HepG2 (cell line): Measurements from ENCODE around the gene SERTAD3. TPM values are rescaled to one million over a fixed set of nuclear protein-coding genes. Genes with fewer than 3 reads are reported as not detected.

Experiments used
- CBX2 ChIP-seq, 2 experiments: fragments of 200-600 bp in 1 of 2; sonication (generic); formaldehyde crosslinking in 1 of 2; IDR thresholded peaks; 2 replicates each; pipeline versions ENCODE4 v1.7.0 to v1.8.1; 2018 to 2022; ENCODE audit warnings: low read depth in 2 of 2, low read length in 1 of 2, mild to moderate bottlenecking in 1 of 2, missing genetic modification reagents in 1 of 2
- ETV5 ChIP-seq: IDR thresholded peaks from 2 replicates; pipeline ENCODE4 v1.6.1; 2018; ENCODE audit warnings: missing biosample characterization, missing genetic modification reagents, inconsistent platforms, borderline replicate concordance
- EZH2 ChIP-seq: conservative IDR thresholded peaks from 2 replicates; pipeline ENCODE4 v1.6.1; 2012; ENCODE audit warnings: mild to moderate bottlenecking, low read depth, low read length, moderate library complexity
- FOXJ3 ChIP-seq: sonication (generic); formaldehyde crosslinking; IDR thresholded peaks from 2 replicates; pipeline ENCODE4 v1.4.0; 2020; ENCODE audit warnings: missing genetic modification reagents, mild to moderate bottlenecking, borderline replicate concordance
- JUNB ChIP-seq: sonication (generic); formaldehyde crosslinking; IDR thresholded peaks from 2 replicates; pipeline ENCODE4 v1.8.0; 2022; ENCODE audit warnings: missing genetic modification reagents, mild to moderate bottlenecking, borderline replicate concordance
- KDM5B ChIP-seq: sonication (generic); formaldehyde crosslinking; IDR thresholded peaks from 2 replicates; pipeline ENCODE4 v1.4.0; 2020; ENCODE audit warnings: missing genetic modification reagents, mild to moderate bottlenecking, borderline replicate concordance
- KDM6A ChIP-seq: IDR thresholded peaks from 2 replicates; pipeline ENCODE4 v1.6.1; 2016; ENCODE audit warnings: low read depth
- KLF12 ChIP-seq: sonication (generic); formaldehyde crosslinking; IDR thresholded peaks from 2 replicates; pipeline ENCODE4 v1.4.0; 2020; ENCODE audit warnings: missing genetic modification reagents, borderline replicate concordance
- MIER3 ChIP-seq: IDR thresholded peaks from 2 replicates; pipeline ENCODE4 v1.6.1; 2016; ENCODE audit warnings: missing compliant biosample characterization, borderline replicate concordance
- SOX6 ChIP-seq, 2 experiments: fragments of 450-650 bp in 1 of 2; sonication (generic) in 1 of 2; formaldehyde crosslinking in 1 of 2; IDR thresholded peaks; 2 replicates each; pipeline versions ENCODE4 v1.4.0 to v1.6.1; 2017 to 2020; ENCODE audit warnings: antibody characterized with exemption in 1 of 2, mild to moderate bottlenecking in 1 of 2, missing genetic modification reagents in 1 of 2
- SP5 ChIP-seq: IDR thresholded peaks from 2 replicates; pipeline ENCODE4 v1.6.1; 2016; ENCODE audit warnings: low read depth, borderline replicate concordance
- TEAD3 ChIP-seq: optimal IDR thresholded peaks from 2 replicates; pipeline ENCODE3; 2016; ENCODE audit warnings: borderline replicate concordance
- ZBTB7A ChIP-seq: sonication (generic); formaldehyde crosslinking; IDR thresholded peaks from 2 replicates; pipeline ENCODE4 v1.8.0; 2022; ENCODE audit warnings: mild to moderate bottlenecking, missing genetic modification reagents
- ZMYM4 ChIP-seq: sonication (generic); formaldehyde crosslinking; IDR thresholded peaks from 2 replicates; pipeline ENCODE4 v1.8.1; 2023; ENCODE audit warnings: mild to moderate bottlenecking, missing genetic modification reagents
- ZNF296 ChIP-seq: sonication (generic); formaldehyde crosslinking; conservative IDR thresholded peaks from 2 replicates; pipeline ENCODE4 v1.5.0; 2020; ENCODE audit warnings: mild to moderate bottlenecking, missing genetic modification reagents
- ZNF484 ChIP-seq: sonication (generic); formaldehyde crosslinking; IDR thresholded peaks from 2 replicates; pipeline ENCODE4 v1.5.1; 2020; ENCODE audit warnings: mild to moderate bottlenecking, low read depth, missing genetic modification reagents, borderline replicate concordance
- ZNF562 ChIP-seq: sonication (generic); formaldehyde crosslinking; IDR thresholded peaks from 2 replicates; pipeline ENCODE4 v1.8.0; 2022; ENCODE audit warnings: missing genetic modification reagents, borderline replicate concordance
- ZNF614 ChIP-seq: IDR thresholded peaks from 2 replicates; pipeline ENCODE4 v1.6.1; 2018; ENCODE audit warnings: missing biosample characterization, missing genetic modification reagents, inconsistent platforms, borderline replicate concordance
- ZNF644 ChIP-seq: IDR thresholded peaks from 2 replicates; pipeline ENCODE4 v1.6.1; 2016; ENCODE audit warnings: low read depth
- ZNF674 ChIP-seq: sonication (generic); formaldehyde crosslinking; IDR thresholded peaks from 2 replicates; pipeline ENCODE4 v1.5.0; 2020; ENCODE audit warnings: low read depth, mild to moderate bottlenecking, missing genetic modification reagents
- ZNF850 ChIP-seq: sonication (generic); formaldehyde crosslinking; conservative IDR thresholded peaks from 2 replicates; pipeline ENCODE4 v1.9.0; 2021; ENCODE audit warnings: mild to moderate bottlenecking, missing genetic modification reagents
- ZNF878 ChIP-seq: sonication (generic); formaldehyde crosslinking; IDR thresholded peaks from 2 replicates; pipeline ENCODE4 v1.8.1; 2023; ENCODE audit warnings: mild to moderate bottlenecking, missing genetic modification reagents, moderate library complexity
- ZNF883 ChIP-seq: sonication (generic); formaldehyde crosslinking; IDR thresholded peaks from 2 replicates; pipeline ENCODE4 v1.5.1; 2020; ENCODE audit warnings: mild to moderate bottlenecking, missing genetic modification reagents; ENCODE audit errors: not compliant biosample characterization
- ZNF891 ChIP-seq: sonication (generic); formaldehyde crosslinking; IDR thresholded peaks from 2 replicates; pipeline ENCODE4 v1.5.0; 2020; ENCODE audit warnings: mild to moderate bottlenecking, missing genetic modification reagents
- polyA plus RNA-seq, 8 experiments: library from polyadenylated mRNA; depleted of rRNA in 3 of 8; stranded (reverse) in 7 of 8; unstranded in 1 of 8; fragments of >200 nt; fragmentation: Illumina TruSeq in 4 of 8; extraction: Trizol in 4 of 8; gene quantifications; 2 replicates each; pipeline versions ENCODE4 v1.2.1 to v1.2.3, GENCODE V29; 2011 to 2016; ENCODE audit warnings: low read depth in 4 of 8, missing spikeins in 1 of 8, mixed read lengths in 1 of 8; ENCODE audit not compliant: insufficient read depth in 1 of 8
- total RNA-seq, 5 experiments: library from RNA; depleted of rRNA; stranded (reverse); fragments of >200 nt; fragmentation: Illumina TruSeq; extraction: Trizol; gene quantifications; 2 replicates each; pipeline ENCODE4 v1.2.3, GENCODE V29; 2016; ENCODE audit warnings: low read depth in 1 of 5
- TF ChIP-seq, protein P1 (sequence below), 2 experiments: sonication (generic) in 1 of 2; formaldehyde crosslinking in 1 of 2; IDR thresholded peaks; 2 replicates each; pipeline versions ENCODE4 v1.6.1 to v1.9.0; 2014 to 2022; ENCODE audit warnings: antibody characterized with exemption in 1 of 2, borderline replicate concordance in 1 of 2, inconsistent platforms in 1 of 2, low read depth in 1 of 2, missing genetic modification reagents in 1 of 2

The SERTAD3 gene
- total and polyA plus RNA-seq, 2 of the 13 experiments (the other 11 are each of a cell fraction or from before 2014, with no cell fraction given), result 9.6 to 16.9 TPM

GRCh38 chr19:40433391-40434216 is 10.5 kb downstream of the SERTAD3 start (continued):
- TF ChIP-seq KDM5B (CRISPR knock-in tag) (no peak), JUNB (CRISPR knock-in tag) (no peak), SOX6 (IDR thresholded peaks at IDR 0.05) (no peak), SOX6 (CRISPR knock-in tag; IDR thresholded peaks at IDR 0.05) (peak; percentile 22), KLF12 (CRISPR knock-in tag) (0 out of 2 replicates have a peak, but pooled peaks have one; percentile 4), ZNF674 (no peak), ETV5 (no peak), KDM6A (CRISPR knock-in tag) (no peak), ZNF878 (CRISPR knock-in tag) (0 out of 2 replicates have a peak, but pooled peaks have one; percentile 9), EZH2 (no peak), ZNF484 (CRISPR knock-in tag) (no peak), ZNF891 (CRISPR knock-in tag) (no peak), CBX2 (IDR thresholded peaks at IDR 0.05; ENCODE audit: low read depth, low read length) (no peak), CBX2 (CRISPR knock-in tag; IDR thresholded peaks at IDR 0.05; ENCODE audit: low read depth) (no peak), ZNF296 (no peak), MIER3 (CRISPR knock-in tag) (no peak), ZMYM4 (CRISPR knock-in tag) (no peak), TEAD3 (peak; percentile 85), ZNF850 (CRISPR knock-in tag) (no peak), ZNF644 (CRISPR knock-in tag) (no peak), ZNF614 (CRISPR knock-in tag) (no peak; the same call in 1 of the 2 replicates), ZBTB7A (CRISPR knock-in tag) (no peak), FOXJ3 (no peak), ZNF562 (CRISPR knock-in tag) (no peak), SP5 (CRISPR knock-in tag) (peak; percentile 72), ZNF883 (no peak)
- TF ChIP-seq, protein P1, sequence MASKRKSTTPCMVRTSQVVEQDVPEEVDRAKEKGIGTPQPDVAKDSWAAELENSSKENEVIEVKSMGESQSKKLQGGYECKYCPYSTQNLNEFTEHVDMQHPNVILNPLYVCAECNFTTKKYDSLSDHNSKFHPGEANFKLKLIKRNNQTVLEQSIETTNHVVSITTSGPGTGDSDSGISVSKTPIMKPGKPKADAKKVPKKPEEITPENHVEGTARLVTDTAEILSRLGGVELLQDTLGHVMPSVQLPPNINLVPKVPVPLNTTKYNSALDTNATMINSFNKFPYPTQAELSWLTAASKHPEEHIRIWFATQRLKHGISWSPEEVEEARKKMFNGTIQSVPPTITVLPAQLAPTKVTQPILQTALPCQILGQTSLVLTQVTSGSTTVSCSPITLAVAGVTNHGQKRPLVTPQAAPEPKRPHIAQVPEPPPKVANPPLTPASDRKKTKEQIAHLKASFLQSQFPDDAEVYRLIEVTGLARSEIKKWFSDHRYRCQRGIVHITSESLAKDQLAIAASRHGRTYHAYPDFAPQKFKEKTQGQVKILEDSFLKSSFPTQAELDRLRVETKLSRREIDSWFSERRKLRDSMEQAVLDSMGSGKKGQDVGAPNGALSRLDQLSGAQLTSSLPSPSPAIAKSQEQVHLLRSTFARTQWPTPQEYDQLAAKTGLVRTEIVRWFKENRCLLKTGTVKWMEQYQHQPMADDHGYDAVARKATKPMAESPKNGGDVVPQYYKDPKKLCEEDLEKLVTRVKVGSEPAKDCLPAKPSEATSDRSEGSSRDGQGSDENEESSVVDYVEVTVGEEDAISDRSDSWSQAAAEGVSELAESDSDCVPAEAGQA (IDR thresholded peaks at IDR 0.05; ENCODE audit: low read depth), result no peak
- TF ChIP-seq, protein P1 (CRISPR knock-in tag; IDR thresholded peaks at IDR 0.05; ENCODE audit: borderline replicate concordance), result no peak
